Ureter (tissue), 1 donor: Measurements from ENCODE around the gene IPO9. TPM values are rescaled to one million over a fixed set of nuclear protein-coding genes. Genes with fewer than 3 reads are reported as not detected.
"Not testable (repeated sequence)": the region's sequence is repeated elsewhere in the genome, so short reads cannot be mapped to it uniquely, and the experiment has no call there.

ENCODE experiments used
- DNase-seq: peaks from one replicate; pipeline ENCODE4 v3.0.0-alpha.2; 2020; ENCODE audit warnings: low spot score
- total RNA-seq: library from RNA; stranded (reverse); gene quantifications from one replicate; pipeline ENCODE4 v1.2.4, GENCODE V29; 2023
- donor health status: DM: yes; HTN: yes; CAD: no.

Gene IPO9
- total RNA-seq, 1 donor from 2014 or later, result 53.6 TPM

GRCh38 chr1:201809876-201810275, 19.1 kb upstream of the IPO9 start:
- DNase-seq, result no peak

- no peak for DNase-seq
Measured at GRCh38 chr1:201810466-201811216, 18.3 kb upstream of the IPO9 start.

GRCh38 chr1:201813226-201813625, 15.7 kb upstream of the IPO9 start:
- no peak for DNase-seq

GRCh38 chr1:201816309-201816854, 12.6 kb upstream of the IPO9 start:
- no peak for DNase-seq

- DNase-seq, result no peak
Measured at GRCh38 chr1:201818971-201819750, 9.8 kb upstream of the IPO9 start.

GRCh38 chr1:201820413-201820812, 8.5 kb upstream of the IPO9 start:
- no peak for DNase-seq

GRCh38 chr1:201825245-201825644, 3.7 kb upstream of the IPO9 start:
- DNase-seq, result no peak

GRCh38 chr1:201826830-201827229, 2.1 kb upstream of the IPO9 start:
- DNase-seq, result no peak

- DNase-seq, result no peak
Measured at GRCh38 chr1:201827321-201828216, 1.4 kb upstream of the IPO9 start.

GRCh38 chr1:201828217-201828819, 639 bp upstream of the IPO9 start:
- no peak for DNase-seq

- DNase-seq, result no peak
Measured at GRCh38 chr1:201831371-201831770, 2.4 kb downstream of the IPO9 start.

- DNase-seq, result no peak
Measured at GRCh38 chr1:201834621-201835020, 5.7 kb downstream of the IPO9 start.

GRCh38 chr1:201838381-201838780, 9.4 kb downstream of the IPO9 start:
- DNase-seq, result no peak

- DNase-seq, result not testable (repeated sequence)
Measured at GRCh38 chr1:201839089-201839488, 10.1 kb downstream of the IPO9 start.

GRCh38 chr1:201840055-201840454, 11.1 kb downstream of the IPO9 start:
- no peak for DNase-seq

GRCh38 chr1:201840490-201840889, 11.5 kb downstream of the IPO9 start:
- no peak for DNase-seq

- DNase-seq, result no peak
Measured at GRCh38 chr1:201841265-201841912, 12.4 kb downstream of the IPO9 start.

- no peak for DNase-seq
Measured at GRCh38 chr1:201842472-201843027, 13.6 kb downstream of the IPO9 start.

- no peak for DNase-seq
Measured at GRCh38 chr1:201845331-201846083, 16.6 kb downstream of the IPO9 start.

- no peak for DNase-seq
Measured at GRCh38 chr1:201847150-201847549, 18.2 kb downstream of the IPO9 start.
